ENCODE measurements around the gene ONECUT2.

DNA sequence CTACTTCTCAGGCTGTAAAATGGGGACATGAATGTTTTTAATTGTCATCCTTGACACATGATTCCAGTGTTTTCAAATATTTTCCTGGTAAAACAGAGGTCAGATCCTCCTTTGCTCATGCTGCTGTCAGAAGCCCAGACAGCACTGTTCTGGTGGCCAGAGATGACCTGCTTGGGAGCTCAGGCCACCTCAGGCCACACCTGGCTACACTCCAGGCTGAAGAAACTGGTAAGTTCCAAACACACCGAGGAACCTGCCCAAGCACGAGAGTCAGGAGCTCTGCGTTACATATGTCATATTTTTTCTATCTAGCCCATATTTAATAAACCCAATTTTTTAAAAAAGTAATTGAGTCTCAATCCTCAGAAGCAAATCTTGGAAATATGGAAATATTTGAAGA lies 103.4 kb downstream of the ONECUT2 start:
- TF ChIP-seq, protein P1, sequence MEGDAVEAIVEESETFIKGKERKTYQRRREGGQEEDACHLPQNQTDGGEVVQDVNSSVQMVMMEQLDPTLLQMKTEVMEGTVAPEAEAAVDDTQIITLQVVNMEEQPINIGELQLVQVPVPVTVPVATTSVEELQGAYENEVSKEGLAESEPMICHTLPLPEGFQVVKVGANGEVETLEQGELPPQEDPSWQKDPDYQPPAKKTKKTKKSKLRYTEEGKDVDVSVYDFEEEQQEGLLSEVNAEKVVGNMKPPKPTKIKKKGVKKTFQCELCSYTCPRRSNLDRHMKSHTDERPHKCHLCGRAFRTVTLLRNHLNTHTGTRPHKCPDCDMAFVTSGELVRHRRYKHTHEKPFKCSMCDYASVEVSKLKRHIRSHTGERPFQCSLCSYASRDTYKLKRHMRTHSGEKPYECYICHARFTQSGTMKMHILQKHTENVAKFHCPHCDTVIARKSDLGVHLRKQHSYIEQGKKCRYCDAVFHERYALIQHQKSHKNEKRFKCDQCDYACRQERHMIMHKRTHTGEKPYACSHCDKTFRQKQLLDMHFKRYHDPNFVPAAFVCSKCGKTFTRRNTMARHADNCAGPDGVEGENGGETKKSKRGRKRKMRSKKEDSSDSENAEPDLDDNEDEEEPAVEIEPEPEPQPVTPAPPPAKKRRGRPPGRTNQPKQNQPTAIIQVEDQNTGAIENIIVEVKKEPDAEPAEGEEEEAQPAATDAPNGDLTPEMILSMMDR (IDR thresholded peaks at IDR 0.05): no peak
- TF ChIP-seq POLR2A (IDR thresholded peaks at IDR 0.05): no peak

Measured in testis (tissue), 2 donors.